Stimulated activated CD8-positive, alpha-beta memory T cell treated with anti-CD3 and anti-CD28 coated beads, Interleukin-2, amount 100 ng/mL, for 48 hours (primary cell): ENCODE results near the gene NIFK.

Experiments
- DNase-seq, 2 donors: peaks; one replicate each; pipeline ENCODE4 v3.0.0-alpha.2; 2020; ENCODE audit warnings: low read depth in 2 of 2

The NIFK gene

GRCh38 chr2:121736462-121737336, at the start of gene NIFK:
TSS of gene NIFK (minus strand) at chr2:121736875. CDS start at chr2:121736850, 25 bp downstream.
- peak; percentile 100 for DNase-seq

GRCh38 chr2:121783180-121783579, 46.5 kb upstream of the NIFK start:
- DNase-seq, result no peak

GRCh38 chr2:121778741-121779487, 42.2 kb upstream of the NIFK start:
- DNase-seq, result no peak

- DNase-seq, result no peak
Measured at GRCh38 chr2:121777699-121778058, 41.0 kb upstream of the NIFK start.

GRCh38 chr2:121776885-121777698, 40.4 kb upstream of the NIFK start:
- no peak for DNase-seq

- no peak for DNase-seq
Measured at GRCh38 chr2:121776361-121776760, 39.7 kb upstream of the NIFK start.

- no peak for DNase-seq
Measured at GRCh38 chr2:121774235-121774634, 37.6 kb upstream of the NIFK start.

- no peak for DNase-seq
Measured at GRCh38 chr2:121771976-121772742, 35.5 kb upstream of the NIFK start.

- no peak for DNase-seq
Measured at GRCh38 chr2:121768143-121768755, 31.6 kb upstream of the NIFK start.

- no peak for DNase-seq
Measured at GRCh38 chr2:121766624-121767023, 29.9 kb upstream of the NIFK start.

- DNase-seq, result no peak
Measured at GRCh38 chr2:121764681-121765228, 28.1 kb upstream of the NIFK start.

GRCh38 chr2:121755237-121756111, 18.8 kb upstream of the NIFK start, which contains the start of gene TSN:
TSS of gene TSN (plus strand) at chr2:121755651. CDS start at chr2:121755780, 129 bp downstream.
- DNase-seq, result peak; percentile 95 to 98

- DNase-seq, result no peak
Measured at GRCh38 chr2:121754851-121755236, 18.2 kb upstream of the NIFK start.

- DNase-seq, result no peak
Measured at GRCh38 chr2:121748202-121748601, 11.5 kb upstream of the NIFK start.

GRCh38 chr2:121746071-121746578, 9.4 kb upstream of the NIFK start:
- DNase-seq, result peak; percentile 14 to 39

- DNase-seq, result no peak
Measured at GRCh38 chr2:121741450-121741849, 4.8 kb upstream of the NIFK start.

- no peak for DNase-seq
Measured at GRCh38 chr2:121740973-121741372, 4.3 kb upstream of the NIFK start.

GRCh38 chr2:121736140-121736461, 574 bp downstream of the NIFK start:
- DNase-seq, result no peak

GRCh38 chr2:121735518-121736074, 1.1 kb downstream of the NIFK start:
- DNase-seq, result no peak
